H1 (cell line): Measurements from ENCODE around the gene WASHC4.

Experiments used
- ATF3 ChIP-seq: IDR thresholded peaks from 2 replicates; pipeline ENCODE4 v1.6.1; 2011; ENCODE audit warnings: low read depth, mild to moderate bottlenecking, low read length; ENCODE audit not compliant: insufficient read depth
- BRCA1 ChIP-seq: IDR thresholded peaks from 2 replicates; pipeline ENCODE4 v1.6.1; 2012; ENCODE audit warnings: low read depth, low read length, improper control_type of control experiment
- CHD7 ChIP-seq: fragments of 300-600 bp; sonication (generic); IDR thresholded peaks from 2 replicates; pipeline ENCODE4 v1.7.1; 2012; ENCODE audit warnings: low read length, moderate library complexity, mild to moderate bottlenecking, inconsistent platforms; ENCODE audit not compliant: insufficient replicate concordance
- CTCF ChIP-seq, 3 experiments: IDR thresholded peaks; 1 replicate in 2 of 3; 2 replicates in 1 of 3; pipeline versions ENCODE4 v1.5.1 to v1.6.1; 2011; ENCODE audit warnings: low read length in 3 of 3, mild to moderate bottlenecking in 3 of 3, inconsistent platforms in 2 of 3, low read depth in 1 of 3, moderate library complexity in 1 of 3; ENCODE audit not compliant: insufficient read depth in 1 of 3; ENCODE audit errors: control extremely low read depth in 1 of 3
- EZH2 ChIP-seq: fragments of 200-600 bp; sonication (generic); IDR thresholded peaks from 2 replicates; pipeline ENCODE4 v1.7.1; 2012; ENCODE audit warnings: low read depth, mild to moderate bottlenecking, moderate library complexity, low read length, inconsistent platforms; ENCODE audit not compliant: severe bottlenecking
- HDAC2 ChIP-seq, 2 experiments: fragments of 300-600 bp in 1 of 2; sonication (generic) in 1 of 2; IDR thresholded peaks; 2 replicates each; pipeline ENCODE4 v1.6.1; 2011 to 2012; ENCODE audit warnings: low read depth in 2 of 2, low read length in 2 of 2, mild to moderate bottlenecking in 2 of 2, moderate library complexity in 2 of 2, borderline replicate concordance in 1 of 2, inconsistent platforms in 1 of 2
- MAX ChIP-seq: IDR thresholded peaks from 2 replicates; pipeline ENCODE4 v1.6.1; 2012; ENCODE audit warnings: inconsistent platforms
- NRF1 ChIP-seq: IDR thresholded peaks from 2 replicates; pipeline ENCODE4 v1.6.1; 2011; ENCODE audit warnings: mild to moderate bottlenecking, low read depth, low read length, improper control_type of control experiment
- POLR2AphosphoS5 ChIP-seq: IDR thresholded peaks from 2 replicates; pipeline ENCODE4 v1.6.1; 2011; ENCODE audit warnings: low read depth, low read length
- RAD21 ChIP-seq, 2 experiments: IDR thresholded peaks in 1 of 2; conservative IDR thresholded peaks in 1 of 2; 2 replicates each; pipeline ENCODE4 v1.6.1; 2011; ENCODE audit warnings: low read depth in 2 of 2, low read length in 2 of 2, improper control_type of control experiment in 1 of 2, inconsistent platforms in 1 of 2, mild to moderate bottlenecking in 1 of 2, moderate library complexity in 1 of 2
- TAF1 ChIP-seq: IDR thresholded peaks from 2 replicates; pipeline ENCODE4 v1.6.1; 2011; ENCODE audit warnings: mild to moderate bottlenecking, low read depth, low read length
- USF2 ChIP-seq: IDR thresholded peaks from 2 replicates; pipeline ENCODE4 v1.6.1; 2011; ENCODE audit warnings: low read length, improper control_type of control experiment
- YY1 ChIP-seq: IDR thresholded peaks from 2 replicates; pipeline ENCODE4 v1.6.1; 2011; ENCODE audit warnings: low read depth, mild to moderate bottlenecking, low read length

GRCh38 chr12:105204916-105205315, 97.4 kb downstream of the WASHC4 start:
- TF ChIP-seq TAF1 (no peak), NRF1 (no peak), USF2 (no peak), CTCF (IDR thresholded peaks at IDR 0.05; ENCODE audit: control extremely low read depth in 1 of 3, insufficient read depth in 1 of 3, low read depth in 1 of 3, low read length in 3 of 3) (no peak), CHD7 (no peak), BRCA1 (no peak), MAX (no peak), ATF3 (no peak), YY1 (no peak), POLR2AphosphoS5 (no peak), HDAC2 (IDR thresholded peaks at IDR 0.05; ENCODE audit: borderline replicate concordance in 1 of 2, low read depth in 2 of 2, low read length in 2 of 2) (no peak), RAD21 (IDR thresholded peaks at IDR 0.05 in 1 of 2, conservative IDR thresholded peaks at IDR 0.05 in 1 of 2; ENCODE audit: low read depth in 2 of 2, low read length in 2 of 2) (no peak), EZH2 (no peak)
